Stimulated activated CD4-positive, alpha-beta T cell treated with anti-CD3 and anti-CD28 coated beads, Interleukin-12 subunit alpha, Interleukin-12 subunit beta, amount 100 ng/mL, for 48 hours (primary cell): ENCODE data around the gene SPRED3.
A peak's percentile ranks its signal among the peaks of the same experiment; 100 is the strongest.

Experiments used
- DNase-seq, 3 donors: peaks; one replicate each; pipeline ENCODE4 v3.0.0-alpha.2; 2020; ENCODE audit warnings: low read depth in 2 of 3, low spot score in 1 of 3

The SPRED3 gene

DNA sequence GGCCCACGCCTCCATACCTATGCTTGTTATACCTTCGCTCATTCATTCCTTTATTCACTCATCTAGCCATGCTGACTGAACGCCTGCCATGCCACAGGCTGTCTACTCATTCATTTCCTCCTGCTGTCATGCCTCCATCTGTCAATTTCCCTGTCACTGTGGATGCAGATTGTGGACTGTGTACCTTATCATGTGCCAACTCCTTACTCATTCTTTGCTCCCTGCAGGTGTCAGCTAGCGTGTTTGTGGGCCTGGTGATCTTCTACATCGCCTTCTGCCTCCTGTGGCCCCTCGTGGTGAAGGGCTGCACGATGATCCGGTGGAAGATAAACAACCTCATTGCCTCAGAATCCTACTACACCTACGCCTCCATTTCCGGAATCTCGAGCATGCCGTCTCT, 18.2 kb upstream of the SPRED3 start:
- DNase-seq: no peak

DNA sequence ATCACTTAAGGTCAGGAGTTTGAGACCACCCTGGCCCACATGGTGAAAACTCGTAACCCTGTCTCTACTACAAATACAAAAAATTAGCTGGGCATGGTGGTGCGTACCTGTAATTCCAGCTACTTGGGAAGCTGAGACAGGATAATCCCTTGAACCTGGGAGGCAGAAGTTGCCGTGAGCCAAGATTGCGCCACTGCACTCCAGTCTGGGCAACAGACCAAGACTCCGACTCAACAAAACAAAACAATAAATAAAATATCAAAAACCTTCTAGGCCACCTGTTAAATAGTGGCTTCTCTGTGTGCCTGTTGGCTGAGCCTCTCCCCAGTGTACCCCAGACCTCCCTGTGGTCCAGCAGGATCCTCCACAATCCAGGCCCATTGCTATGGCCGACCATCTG, 17.4 kb upstream of the SPRED3 start:
- no peak for DNase-seq

DNA sequence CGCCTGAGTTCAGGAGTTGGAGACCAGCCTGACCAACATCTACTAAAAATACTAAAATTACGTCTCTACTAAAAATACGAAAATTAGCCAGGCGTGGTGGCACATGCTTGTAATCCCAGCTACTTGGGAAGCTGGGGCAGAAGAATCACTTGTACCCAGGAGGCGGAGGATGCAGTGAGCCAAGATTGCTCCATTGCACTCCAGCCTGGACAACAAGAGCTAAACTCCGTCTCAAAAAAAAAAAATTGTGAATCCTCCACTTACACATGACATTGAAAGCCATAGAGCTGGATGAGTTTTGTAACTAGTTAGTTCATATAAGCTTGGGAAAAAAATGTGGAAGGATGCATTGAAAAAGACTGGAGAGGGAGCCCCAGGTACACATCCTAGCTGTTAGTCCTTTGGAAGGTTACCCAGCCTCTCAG, 14.6 kb upstream of the SPRED3 start:
- no peak for DNase-seq

DNA sequence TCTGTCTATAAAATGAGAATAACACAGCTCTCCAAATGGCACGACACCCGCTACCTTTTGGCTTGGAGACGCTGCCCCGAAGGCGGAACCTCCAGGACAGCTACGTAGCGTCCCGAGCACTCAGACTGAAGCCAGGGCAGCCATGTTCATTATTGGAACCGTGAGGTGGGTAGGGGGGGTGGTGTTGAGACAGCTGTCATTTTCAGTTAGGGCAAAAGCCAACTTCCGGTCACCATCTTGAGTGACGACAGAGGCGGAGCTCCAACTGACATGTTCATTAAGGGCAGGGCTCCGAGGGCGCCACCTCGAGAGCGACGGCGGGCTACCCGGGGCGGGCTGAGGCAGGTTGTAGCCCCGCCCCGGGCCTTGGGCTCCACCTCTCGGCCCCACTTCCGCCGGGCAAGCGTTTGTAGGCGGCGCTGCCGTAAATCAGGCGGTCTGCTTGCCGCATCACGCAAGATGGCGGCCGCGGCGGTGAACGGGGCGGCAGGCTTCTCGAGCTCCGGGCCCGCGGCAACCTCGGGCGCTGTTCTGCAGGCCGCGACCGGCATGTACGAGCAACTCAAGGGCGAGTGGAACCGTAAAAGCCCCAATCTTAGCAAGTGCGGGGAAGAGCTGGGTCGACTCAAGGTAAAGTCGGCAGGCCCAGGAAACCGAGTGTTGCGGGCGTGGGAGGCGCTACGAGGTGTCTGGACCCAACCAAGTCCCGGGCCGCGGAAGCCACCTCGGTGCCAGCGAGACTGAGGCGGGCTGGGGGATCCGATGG, 14.0 kb upstream of the SPRED3 start, which contains the start of gene PSMD8:
Gene PSMD8, plus strand, starts transcription at position 240 of the 766 bp plus-strand sequence. Its CDS starts 31 bp downstream, at position 271.
- peak; percentile 95 to 98 (median 97) for DNase-seq

DNA sequence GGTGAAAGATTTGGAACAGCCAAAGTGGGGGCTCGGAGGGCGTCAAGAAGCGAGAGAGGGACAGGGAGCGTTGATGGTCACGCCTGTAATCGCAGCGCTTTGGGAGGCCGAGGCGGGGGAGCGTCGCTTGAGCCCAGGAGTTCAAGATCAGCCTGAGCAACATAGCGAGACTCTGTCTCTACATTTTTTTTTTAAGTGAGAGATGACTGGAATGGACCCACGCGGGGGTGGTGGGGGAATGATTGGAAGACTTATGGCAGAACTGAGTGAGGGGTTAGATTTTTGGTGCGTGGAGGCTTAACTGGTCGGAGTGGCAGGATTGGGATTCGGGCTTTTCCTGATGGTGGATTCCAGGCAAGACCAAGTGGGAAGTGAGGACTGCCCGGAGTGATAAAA, 13.4 kb upstream of the SPRED3 start:
- no peak for DNase-seq

DNA sequence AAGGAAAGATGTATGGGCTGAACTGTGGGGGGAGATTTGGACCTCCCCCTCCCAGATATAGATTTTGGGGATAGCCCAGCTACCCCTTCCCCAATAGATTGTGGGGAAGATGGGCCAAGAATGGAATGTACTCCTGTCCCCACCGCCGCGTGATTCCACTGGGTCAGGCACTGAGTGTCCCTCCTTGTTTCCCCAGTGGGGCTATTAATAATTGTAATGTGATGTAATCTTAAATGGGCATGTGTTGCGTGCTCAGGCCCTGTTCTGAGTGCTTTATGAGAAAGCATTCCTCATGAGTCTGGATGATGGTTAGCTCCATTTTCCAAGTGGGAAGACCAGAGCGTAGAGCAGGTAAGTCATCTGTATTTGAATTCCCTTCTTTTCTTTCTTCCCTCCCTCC, 12.7 kb upstream of the SPRED3 start:
- DNase-seq: no peak

DNA sequence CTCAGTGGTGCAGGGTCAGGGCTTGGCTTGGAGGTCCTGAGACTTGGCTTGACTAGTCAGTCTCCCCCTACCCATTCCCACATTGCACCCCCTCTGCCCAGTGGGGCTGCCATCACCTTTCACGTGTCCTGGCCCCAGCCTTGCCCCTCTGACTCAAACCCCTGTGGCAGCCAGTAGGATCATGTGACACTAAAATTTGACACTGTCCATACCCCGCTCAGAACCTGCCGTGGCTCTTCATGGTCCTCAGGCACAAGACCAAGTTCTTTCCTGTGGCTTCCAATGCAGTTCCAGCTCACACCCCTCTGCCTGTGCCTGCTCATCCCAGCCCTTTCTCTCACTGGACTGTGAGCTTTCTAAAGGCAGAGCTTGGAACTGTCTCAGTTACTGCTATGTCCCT, 11.9 kb upstream of the SPRED3 start:
- DNase-seq: no peak

DNA sequence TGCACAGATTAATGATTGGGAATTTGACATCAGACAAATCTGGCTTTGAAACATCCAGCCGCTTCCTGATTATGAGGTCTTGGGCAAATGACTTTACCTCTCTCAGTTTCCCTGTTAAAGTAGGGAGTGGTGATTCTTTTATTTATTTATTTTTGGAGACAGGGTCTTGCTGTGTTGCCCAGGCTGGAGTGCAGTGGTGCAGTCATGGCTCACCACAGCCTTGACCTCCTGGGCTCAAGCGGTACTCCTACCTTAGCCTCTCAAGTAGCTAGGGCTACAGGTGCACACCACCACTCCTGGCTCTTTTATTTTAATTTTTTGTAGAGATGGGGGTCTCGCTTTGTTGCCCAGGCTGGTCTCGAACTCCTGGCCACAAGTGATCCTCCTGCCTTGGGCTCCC, 11.4 kb upstream of the SPRED3 start:
- DNase-seq: no peak

DNA sequence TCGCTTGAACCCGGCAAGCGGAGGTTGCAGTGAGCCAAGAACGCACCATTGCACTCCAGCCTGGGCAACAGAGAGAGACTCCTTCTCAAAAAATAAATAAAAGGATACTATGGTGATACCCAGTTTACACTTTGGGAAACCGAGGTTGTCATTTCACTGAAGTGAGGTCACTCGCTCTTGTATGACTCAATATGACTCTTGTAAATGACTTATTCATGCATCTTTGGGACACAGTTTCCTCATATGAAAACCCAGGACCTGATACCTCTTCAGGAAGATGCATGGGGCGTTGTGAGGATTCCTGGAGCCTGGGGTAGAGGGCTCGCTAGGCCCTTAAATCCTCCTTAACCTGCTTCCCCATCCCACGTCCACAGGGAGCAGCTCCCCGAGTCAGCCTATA, 9.6 kb upstream of the SPRED3 start:
- no peak for DNase-seq

DNA sequence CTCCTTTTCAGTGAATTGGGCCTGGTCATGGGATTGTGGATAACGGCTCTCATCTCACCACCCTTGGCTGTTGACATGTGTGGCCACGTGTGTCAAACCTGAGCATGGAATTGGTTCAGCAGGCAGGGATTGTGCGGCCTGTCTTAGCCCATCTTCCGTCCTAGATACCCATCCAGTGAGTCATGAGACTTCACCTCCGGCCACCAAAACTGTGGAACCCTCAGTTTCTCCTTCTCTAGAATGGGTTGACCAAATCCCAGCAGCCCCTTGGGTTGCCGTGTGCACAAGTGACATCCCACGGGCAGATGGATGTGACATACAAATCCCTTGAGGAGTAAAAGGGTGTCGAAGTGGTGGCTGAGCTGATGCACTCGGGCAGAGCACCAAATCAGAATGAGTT, 7.4 kb upstream of the SPRED3 start:
- DNase-seq: no peak

DNA sequence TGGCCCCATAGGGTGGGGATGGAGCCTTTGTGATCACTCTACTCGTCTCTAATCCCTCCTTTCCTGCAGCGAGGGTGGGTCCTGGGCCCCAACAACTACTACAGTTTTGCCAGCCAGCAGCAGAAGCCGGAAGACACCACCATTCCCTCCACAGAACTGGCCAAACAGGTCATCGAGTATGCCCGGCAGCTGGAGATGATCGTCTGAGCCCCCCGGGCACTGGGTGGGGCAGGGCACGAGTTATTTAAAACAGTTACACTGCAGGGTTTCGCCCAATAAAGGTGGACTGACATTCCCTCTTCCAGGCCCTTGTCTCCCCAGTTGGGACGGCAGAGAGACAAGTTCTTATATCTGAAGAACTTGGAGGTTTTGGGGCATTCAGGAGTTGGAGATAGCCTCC, 5.3 kb upstream of the SPRED3 start:
- no peak for DNase-seq

DNA sequence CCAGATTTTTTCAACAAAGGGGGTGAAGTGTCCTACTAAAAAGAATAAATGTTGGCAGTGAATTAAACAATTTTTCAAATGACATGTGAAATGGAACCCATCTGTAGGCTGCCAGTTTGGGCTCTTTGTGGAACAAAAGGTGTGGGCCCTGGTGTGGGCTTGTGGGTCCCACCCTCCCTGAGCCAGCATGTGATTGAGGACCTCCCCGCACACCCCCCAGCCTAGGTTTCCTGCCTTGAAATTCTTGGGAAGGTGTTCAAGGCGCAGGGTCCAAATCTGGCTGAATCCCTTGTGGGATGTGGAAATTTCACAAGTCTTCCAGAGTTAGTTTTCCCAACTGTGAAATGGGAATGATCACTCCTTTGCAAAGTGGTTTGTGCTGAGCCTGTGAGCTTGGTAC, 4.8 kb upstream of the SPRED3 start:
- no peak for DNase-seq

DNA sequence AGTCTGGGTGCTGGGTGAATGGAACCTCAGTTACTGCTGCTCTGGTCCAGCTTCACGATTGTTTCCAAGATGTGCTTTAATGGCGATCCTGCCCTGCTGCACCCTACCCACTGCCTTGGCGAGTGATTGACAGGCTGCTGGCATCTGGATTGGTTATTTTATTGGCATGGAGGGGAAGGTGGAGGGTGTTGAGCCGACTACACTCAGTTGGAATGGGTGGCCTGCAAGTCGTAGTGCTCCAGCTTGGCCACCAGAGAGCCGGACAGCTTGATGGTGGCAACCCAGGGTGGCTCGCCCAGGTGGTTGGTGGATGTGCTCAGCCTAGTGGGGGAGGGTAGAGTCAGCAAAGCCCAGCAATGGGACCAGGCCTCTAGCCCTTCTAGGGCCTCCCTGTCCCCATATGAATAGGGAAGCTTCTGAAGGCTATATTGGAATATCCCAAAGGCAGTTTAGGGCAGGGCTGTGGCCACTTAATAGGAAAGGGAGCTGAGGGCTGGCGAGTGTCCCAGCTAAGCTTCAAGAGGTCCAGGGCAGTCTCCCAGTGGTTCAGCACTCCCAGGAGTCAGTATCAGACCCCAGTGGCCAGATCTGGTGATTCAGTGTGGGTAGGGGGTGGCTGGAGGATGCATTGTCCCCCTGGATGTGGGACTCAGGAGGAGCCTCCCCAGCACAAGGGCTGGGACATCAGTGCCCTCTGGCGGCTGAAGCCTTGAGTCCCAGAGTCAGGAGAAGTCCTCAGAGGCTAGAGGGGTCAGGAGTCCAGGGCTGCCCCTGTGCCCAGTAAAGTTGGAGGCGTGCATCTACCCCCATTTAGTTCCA, 4.1 kb upstream of the SPRED3 start:
- DNase-seq: no peak

DNA sequence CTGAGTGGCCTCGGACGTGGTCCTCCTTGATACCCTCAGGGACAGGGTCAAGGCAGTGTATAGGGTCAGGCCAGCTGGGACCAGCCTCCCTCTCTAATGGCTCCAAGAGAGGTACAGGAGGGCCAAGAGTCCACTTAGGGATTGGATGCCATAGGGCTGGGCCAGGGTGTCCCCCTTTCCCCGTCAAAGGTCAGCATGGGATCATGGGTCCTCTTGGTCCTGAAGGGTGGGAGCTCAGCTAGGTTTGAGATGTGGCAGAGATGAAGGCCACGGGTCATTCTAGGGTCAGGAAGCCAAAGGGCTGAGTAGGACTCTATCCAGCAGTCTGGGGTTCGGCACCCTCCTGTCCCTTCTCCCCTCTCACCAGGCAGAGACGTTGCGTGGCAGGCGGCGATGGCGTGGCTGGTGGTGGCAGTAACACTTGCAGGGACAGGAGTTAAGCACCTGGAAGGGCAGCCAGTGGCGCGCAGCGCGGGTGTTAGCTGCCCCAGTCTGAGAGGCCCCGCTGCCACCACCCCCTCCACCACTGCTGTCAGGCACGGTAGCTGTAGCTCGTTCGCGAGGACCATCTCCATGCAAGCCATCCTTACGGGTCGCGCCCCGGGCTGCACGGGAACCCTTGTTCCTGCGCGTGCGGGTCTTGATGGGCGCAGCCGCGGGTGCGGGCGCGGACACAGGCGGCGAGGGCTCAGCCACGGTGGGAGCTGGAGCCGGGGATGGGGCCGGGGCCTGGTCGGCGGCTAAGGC, 3.3 kb upstream of the SPRED3 start:
- no peak for DNase-seq

DNA sequence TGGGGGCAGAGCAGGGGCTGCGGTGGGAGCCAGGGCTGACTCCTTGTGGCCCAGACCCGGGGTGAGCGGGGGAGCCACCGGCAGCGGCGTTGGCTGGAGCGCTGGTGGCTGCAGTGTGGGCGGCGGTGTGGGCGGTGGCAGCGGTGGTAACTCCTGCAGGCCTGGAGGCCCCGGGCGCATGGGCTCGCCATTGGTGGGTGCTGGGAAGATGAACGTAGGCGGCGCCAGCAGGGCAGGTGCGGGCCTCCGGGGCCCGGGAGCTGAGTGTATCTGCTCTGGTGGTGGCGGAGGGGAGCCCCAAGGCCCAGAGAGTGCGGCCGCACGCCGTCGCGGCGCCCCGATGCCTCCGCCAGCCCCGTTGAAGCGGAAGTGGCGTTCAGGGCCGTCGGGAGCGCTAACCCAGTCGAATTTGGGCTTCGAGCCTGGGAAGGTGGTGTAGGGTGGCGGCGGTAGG, 2.7 kb upstream of the SPRED3 start:
- no peak for DNase-seq

DNA sequence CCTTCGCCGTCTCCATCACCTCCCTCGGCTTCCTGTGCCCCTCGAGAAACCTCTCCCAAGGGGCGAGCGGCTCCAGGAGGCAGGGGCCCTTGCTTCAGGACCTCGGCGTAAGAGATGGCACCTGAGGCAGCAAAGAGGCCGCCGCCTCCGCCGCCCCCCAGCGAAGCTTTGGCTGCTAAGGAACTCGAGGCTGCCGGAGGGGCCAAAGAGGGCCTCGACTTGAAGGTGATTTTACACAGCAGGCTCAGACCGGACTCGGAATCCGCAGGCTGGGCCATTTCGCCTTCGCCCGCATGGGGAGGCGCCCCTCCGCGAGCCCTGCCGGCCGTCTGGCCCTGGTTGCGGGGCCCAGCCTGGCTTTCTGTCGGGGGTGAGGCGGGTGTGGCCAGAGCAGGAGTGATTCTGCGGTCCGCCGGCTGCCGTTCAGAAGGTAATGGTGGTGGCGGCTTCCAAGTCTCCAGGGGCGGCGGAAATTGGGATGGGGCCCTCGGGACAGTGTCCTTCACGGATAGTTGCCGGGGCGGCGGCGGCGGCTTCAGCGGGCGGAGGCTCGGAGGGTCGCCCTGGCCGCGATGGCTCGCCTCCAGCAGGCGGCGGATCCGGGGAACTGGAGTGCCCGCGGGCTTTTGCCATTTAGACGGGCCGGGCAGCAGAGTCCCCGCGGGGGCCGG, 2.1 kb upstream of the SPRED3 start:
- no peak for DNase-seq

DNA sequence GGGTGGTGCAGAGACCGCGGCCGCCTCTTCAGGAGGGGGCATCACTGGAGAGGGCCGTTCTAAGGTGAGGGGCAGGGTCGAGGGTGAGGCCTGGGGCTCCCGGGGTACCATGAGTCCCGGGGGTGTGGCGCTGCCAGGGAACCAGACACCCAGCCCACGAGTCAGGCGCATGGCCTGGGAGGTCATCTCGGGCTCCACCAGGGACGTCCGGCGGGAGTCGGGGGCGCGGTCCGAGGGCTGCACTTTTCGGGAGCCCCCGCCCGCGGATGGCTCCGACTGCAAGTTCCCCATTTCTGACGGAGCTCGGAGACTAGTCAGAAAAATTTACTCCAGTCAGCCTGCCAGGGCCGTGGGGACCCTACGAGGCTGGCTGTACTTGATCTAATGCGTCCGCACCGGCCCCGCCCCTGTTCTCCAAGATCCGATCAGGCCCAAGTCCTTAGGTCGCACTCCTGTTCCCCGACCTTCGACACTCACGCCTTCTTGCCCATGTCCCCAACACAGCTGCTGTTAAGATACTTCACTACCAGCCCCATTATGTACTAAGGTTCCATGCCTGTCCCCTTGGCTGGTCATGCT, 1.4 kb upstream of the SPRED3 start:
- DNase-seq: no peak

DNA sequence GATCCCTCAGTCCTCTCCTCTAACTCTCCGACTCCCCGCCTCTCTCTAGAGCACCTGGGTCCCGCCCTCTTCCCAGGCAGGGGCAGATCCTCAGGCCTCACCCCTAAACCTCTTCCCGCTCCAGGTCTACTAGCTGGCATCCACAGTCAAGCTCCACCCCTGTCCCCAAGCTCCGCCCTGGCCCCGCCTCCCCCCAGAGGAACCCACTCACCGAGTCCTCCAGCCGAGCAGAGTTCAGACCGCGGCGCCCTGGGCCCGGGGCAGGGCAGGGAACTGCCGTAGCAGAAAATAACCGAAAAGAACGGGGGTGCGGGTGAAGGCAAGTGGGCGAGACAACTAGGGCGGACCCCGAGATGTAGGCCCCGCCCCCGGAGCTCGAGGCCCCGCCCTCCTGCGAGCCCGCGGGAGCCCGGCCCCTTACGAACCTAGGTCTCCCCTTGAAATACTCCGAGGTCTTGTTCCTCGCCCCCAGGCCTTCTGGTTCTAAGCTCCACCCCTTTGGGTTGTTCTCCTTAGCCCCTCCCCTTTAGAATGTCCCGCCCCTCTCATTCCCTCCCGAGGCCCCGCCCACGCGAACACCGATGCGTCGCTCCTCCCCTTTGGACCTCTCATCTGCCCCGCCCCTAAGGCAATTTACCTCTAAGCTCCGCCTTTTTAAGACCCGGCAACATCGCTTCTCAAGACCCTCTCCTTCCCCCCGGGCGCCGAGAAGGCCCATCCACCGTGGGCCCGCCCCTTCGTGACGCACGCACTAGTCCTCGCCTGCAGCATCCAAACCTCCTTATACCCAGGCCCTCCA, 748 bp upstream of the SPRED3 start, which contains the start of gene GGN:
Gene GGN, minus strand, starts transcription at position 485 of the 799 bp plus-strand sequence. CDS start 773 bp downstream, outside the sequence.
- peak; percentile 82 to 92 (median 83) for DNase-seq

DNA sequence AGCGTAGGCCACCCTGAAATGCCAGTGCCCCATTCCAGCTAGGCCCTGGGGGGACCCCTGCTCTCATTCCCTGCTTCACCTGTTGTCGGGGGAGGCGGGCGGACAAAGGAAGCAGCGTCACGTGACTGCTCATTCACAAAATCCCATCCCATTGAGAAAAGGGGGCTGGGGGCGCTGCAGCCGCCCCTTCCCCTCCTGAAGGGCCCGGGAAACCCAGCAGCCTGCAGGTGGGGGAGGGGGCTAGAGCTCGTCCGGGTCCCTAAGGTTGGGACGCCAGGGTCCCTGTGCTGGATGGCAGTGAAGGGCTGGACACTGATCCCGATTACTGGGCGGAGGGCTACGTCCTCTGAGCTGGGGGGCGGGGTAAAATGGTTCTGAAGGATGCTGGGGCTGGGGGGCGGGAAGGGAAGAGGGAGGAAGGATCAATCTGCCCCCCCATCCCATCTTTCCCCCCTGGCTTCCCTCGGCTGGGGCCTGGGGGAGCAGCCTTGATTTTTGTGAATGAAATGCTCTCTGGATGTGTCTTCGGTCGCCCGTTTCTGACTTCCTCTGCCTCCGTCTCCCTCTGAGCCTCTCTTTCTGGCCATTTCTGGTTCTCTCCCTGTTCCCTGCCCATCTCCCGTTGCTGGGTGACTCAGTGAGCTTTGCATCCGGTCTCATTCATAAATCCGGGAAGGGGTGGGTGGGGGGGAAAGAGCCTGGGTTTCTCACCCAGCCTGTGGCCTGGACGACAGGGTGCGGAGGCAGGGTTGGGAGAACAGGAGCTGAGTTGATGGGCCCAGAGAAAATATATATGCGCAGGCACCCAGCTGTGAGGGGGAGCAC, 816 bp downstream of the SPRED3 start:
- no peak for DNase-seq
